HG03442 (cell line): ENCODE measurements around the gene CCSER1.
"Not testable (repeated sequence)": the region's sequence is repeated elsewhere in the genome, so short reads cannot be mapped to it uniquely, and the experiment has no call there.

Experiments used
- ATAC-seq: cut with Tn5 transposase; IDR thresholded peaks from one replicate; pipeline ENCODE4 v1.9.1; 2021; ENCODE audit warnings: mild to moderate bottlenecking, moderate library complexity; ENCODE audit not compliant: unreplicated experiment

The CCSER1 gene

DNA sequence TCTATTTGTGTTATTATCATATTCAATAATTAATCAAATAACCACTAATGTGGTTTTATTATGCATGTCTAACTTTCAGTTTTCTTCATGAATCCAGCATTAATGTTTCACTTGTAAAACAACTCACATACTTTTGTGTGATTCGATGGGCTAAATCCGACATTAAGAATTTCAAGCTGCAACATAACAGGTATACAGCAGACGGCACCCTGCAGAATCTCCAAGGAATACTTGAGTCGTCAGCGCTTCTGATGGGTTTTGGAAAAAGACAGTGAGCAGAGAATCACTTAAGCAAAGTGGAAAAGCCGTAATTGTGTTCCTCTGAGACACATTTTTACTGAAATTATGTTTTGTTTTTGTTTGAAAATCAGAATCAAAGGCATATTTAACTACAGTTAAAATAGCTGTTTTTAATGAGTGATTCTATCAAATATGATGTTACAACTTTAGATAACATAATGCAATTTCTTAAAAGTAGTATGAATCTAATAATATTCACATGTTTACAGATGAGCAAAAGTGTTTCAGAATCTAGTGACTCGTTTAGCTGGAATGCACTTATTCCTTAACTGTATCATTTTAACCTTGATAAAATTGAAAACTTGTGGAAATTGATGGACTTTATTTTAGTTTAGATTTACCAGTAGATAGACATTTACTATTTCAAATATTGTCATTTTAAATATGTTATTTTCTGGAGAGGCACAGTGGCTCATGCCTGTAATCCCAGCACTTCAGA is 514.8 kb downstream of the CCSER1 start:
- ATAC-seq, result no peak

DNA sequence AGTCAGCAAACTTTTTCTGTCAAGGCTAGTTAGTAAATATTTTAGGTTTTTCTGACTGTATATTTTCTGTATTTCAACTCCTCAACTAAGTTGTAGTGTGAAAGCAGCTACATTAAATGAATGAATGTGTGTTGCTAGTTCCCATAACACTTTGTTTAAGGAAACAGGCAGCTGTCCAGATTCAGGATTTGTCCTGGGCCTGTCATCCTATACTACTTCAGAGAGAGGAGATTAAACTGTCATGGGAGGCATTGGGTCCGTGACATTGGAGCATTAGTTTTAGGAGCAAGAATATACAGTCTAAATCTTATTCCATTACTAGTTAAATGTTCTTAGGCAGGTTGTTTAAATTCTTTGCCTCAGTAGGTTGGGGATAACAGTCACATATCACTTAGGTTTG is 516.0 kb downstream of the CCSER1 start:
- ATAC-seq, result no peak

DNA sequence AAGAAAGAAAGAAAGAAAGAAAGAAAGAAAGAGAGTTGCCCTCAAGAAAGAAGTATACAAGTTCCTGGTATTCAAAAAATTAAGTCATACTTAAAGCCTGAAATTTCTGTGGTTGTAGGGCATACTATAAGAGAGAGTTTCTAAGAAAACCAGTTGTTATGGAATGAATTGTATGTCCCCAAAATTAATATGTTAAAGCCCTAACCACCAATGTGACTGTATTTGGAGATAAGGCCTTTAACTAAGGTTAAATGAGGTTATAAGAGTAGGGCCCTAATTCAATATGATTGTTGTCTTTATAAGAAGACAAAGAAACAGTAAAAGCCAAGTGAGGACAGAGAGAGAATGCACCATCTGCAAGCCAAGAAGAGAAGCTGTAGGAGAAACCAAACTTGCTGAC is 521.1 kb downstream of the CCSER1 start:
- no peak for ATAC-seq

DNA sequence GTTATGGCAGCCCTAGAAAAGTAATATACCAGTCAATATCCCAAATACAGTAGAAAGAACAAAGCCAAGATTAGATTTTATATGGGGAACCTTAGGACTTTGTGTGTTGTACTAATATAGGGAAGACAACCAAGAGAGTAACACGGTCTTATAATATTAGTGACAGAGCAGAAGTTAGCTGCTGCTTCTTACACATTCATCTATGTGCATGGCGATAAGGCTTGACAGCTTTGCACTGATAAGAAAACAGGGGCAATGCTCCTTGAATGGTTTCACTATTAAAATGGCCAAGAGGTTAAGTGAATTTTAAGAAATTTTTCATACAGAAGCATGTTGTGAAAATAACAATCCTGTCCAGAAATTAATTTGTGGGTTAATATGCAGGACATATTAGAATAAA is 521.6 kb downstream of the CCSER1 start:
- no peak for ATAC-seq

DNA sequence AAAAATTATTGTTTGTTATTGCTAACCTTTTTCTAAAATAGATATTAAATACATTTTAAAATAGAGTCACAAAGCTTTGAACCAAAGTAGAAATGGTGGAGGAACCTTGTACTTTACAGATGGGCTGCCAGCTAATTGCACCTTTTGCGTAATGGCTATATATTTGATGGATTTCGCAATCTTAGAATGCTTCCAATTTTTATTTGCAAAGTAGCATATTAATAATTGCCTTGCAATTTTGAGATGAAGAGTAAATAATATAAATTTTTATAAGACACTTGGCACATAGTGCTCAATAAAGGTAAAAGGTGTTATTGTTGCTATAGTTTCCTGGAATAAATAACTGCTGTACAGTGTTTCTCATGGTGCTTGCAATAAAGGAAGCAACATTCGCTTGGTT is 533.5 kb downstream of the CCSER1 start:
- no peak for ATAC-seq

DNA sequence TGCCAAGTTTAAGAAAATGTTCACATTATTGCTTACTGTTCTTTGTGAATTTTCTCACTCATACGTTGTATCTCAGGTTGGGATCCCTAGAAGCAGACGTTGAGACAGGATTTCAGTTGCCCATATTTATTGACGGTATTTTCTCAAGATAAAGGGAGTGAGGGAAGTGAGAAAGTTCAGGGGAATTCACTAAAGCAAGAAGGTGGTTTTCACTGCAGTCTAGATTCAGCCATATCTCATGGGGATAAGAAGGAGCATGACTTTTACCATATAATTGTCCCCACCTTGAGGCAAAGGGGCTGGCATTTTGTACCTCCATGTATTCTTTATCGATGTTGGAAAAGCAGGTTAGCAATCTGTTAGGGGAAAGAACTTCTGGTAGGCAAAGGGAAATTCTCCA is 543.0 kb downstream of the CCSER1 start:
- no peak for ATAC-seq

DNA sequence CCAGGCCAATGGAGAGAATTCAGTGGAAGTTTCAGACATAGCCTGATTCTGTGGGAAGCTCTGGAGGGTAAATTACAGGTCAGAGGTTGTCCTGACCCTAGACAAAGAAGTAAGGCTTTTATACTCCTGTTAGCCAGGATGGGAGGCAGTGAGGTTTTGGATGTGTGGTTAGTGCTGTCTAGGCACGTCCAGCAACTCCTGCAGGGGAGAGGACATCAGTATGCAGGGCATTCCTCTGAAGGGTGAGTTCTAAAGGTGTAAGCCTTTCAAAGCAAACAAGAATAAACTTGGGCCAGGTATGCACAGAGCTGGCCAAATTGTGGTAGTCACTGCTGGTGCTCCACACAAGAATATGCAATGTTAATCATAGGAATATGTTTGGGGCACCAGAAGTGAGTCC is 562.5 kb downstream of the CCSER1 start:
- ATAC-seq, result no peak

DNA sequence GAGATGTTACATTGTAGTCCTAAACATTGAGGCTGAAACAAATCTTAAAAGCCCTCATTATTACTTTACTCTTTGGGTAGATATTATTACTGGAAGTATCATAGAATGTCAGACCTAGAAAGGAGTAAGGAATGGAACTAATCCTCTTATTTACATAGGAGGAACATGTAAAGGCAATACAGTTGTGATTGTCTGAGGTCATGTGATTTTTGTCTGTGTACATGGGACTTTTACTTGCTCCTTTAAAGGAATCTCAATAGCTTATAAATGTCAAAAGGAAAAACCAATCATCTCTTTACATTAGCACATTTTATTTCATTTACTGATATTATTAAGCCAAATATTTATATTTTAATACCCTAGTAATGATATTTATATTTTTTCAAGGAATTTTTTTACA is 568.2 kb downstream of the CCSER1 start:
- no peak for ATAC-seq

DNA sequence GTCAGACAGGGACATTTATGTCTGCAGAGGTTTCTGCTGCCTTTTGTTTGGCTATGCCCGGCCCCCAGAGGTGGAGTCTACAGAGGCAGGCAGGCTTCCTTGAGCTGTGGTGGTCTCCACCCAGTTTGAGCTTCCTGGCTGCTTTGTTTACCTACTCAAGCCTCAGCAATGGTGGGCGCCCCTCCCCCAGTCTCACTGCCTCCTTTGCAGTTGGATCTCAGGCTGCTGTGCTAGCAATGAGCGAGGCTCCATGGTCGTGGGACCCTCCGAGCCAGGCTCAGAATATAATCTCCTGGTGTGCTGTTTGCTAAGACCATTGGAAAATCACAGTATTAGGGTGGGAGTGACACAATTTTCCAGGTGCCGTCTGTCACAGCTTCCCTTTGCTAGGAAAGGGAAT is 578.3 kb downstream of the CCSER1 start:
- ATAC-seq, result not testable (repeated sequence)

DNA sequence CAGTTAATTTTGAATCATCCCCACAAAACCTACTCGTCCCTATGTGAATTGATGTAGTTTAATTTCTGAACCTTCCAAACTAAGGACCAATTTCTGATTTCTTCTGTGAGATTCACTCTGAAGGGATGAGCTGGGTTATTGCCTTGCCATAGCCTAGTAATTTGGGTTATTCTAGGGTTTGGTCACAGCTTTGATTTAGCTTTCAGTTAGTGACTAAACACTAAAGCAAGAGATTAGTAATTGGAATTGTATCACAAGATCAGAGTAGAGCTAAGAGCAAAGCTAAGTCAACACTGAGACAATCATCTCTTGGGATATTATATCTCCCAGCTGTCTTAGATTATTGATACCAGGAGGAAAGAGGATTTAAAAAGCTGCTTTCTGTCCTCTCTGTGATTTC is 588.0 kb downstream of the CCSER1 start:
- no peak for ATAC-seq

DNA sequence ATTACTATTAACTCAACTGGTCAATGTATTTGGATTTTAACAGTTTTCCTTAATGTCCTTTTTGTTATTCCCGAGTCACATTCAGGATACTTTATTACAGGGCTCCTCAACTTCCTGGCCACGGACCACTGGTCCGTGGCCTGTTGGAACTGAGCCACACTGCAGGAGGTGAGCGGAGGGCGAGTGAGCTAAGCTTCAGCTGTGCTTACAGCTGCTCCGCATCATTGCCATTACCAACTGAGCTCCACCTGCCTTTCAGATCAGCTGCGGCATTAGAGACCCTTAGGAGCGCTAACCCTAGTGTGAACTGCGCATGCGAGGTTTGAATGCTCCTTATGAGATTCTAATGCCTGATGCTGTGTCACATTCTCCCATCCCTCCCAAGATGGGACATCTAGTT is 591.7 kb downstream of the CCSER1 start:
- no peak for ATAC-seq

DNA sequence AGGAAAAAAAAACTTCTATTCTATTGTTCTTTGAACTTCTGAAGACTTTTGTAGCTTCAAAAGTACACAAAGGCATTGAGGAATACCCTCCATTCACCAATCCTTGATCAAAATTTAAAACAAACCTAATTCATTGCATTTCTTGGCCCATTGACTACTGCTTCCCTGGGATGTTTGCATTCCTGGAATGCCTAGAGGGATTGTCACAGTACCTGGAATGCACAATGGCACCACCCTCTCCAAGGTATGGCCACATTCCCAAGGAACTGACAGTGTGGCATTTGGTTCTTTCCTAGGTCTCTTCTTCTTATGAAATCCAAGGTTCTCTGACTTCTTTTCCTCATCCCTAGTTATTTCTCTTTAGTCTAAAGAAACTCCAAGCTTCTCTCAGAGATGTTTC is 600.7 kb downstream of the CCSER1 start:
- ATAC-seq, result no peak

DNA sequence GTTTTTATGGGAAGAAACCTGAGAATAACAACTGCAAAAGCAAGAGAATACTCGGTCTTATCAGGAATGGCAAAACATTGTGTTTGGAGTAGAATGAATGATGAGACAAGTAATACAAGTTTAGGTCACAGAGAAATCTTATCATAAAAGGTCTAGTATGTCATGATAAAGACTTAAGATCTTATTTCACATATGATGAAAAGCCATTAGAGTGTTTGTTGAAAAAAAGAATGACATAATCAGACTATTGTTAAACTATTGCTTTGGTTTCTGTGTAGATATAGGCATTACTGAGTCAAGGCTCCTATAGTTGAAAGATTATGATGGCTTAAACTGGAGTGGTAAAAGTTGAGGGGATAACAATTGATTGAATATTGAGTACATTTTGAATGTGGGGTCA is 603.6 kb downstream of the CCSER1 start:
- no peak for ATAC-seq

DNA sequence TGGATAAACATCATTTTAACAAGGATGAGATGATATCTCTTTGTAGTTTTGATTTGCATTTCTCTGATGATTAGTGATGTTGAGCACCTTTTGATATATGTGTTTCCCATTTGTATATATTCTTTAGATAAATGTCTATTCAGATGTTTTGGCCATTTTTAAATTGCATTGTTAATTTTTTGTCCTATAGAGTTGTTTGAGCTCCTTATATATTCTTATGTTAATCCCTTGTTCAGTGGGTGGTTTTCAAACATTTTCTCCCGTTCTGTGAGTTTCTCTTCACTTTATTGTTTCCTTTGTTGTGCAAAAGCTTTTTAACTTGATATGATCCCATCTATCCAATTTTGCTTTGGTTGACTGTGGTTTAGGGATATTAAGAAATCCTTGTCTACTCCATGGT is 606.0 kb downstream of the CCSER1 start:
- no peak for ATAC-seq

DNA sequence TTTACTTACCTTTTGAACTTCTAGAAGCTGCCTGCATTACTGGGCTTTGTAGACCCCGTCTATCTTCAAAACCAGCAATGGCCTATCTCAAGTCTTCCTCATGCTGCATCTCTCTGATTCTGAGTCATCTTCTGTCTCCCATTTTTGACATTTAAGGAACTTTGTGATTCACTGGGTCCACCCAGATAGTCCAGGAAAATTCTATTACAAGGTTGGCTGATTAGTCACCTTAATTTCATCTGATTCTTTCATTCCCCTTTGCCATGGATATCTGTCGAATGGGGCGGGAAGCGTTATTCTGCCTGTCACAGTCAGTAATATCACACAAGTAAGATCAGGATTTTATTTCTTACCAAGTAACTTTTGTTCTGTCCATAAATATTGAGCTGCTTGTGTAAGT is 618.0 kb downstream of the CCSER1 start:
- no peak for ATAC-seq

DNA sequence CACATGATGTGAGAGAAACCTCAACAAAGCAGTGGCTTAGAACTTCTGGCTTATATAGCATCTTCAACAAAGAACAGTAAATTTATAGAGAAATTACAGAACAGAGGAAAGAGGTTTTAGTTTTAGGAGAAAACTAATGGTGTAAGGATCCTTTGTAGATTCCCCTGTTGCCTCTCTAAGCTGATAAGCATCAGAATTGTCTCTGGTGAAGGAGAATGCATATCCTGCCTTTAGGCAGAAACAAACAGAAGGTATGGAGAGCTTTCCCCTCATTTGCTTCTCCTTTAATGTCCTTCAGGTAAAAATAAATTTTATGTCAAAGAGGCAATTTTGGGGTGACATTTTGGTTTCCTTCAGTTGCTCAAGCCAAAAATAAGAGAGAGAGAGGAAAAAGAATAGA is 625.9 kb downstream of the CCSER1 start:
- ATAC-seq, result no peak

DNA sequence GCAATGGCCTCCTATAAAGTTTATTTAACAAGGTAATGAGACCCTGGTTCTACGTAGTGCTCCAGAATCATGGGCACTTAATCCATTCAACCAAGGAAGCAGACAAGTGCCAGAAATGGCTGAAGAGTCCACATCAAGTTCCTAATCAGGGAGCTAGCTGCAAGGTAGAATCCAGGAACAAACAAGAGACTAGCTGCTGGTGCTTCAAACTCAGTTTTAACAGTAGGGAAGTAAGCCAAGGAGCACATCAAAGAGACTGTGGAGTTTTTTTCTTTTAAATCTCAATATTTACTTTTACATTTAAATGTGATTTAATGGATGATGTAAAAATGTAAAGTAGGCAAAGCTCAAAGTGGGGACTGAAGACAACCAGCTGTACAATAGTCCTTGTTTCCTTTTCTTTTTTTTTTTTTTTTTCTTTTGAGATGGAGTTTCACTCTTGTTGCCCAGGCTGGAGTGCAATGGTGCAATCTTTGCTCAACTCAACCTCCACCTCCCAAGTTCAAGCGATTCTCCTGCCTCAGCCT is 630.4 kb downstream of the CCSER1 start:
- ATAC-seq, result no peak

DNA sequence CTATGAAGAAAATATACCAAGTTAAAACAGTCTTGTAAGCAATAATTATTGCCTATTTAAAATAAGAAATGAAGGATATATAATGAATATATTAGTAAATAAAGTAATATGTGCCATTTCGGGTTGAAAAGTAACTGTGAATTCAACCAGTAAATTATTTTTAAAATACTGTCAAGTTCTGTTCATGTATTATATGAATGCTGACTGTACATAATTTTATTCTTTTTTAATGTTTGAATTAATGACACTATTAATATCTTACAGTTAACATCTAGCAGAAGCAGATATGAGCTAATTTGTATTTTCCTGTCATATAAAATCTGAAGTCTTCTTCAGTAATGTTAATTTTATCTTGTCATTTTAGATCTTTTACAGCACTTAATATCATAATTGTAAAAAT is 632.9 kb downstream of the CCSER1 start:
- ATAC-seq, result no peak

DNA sequence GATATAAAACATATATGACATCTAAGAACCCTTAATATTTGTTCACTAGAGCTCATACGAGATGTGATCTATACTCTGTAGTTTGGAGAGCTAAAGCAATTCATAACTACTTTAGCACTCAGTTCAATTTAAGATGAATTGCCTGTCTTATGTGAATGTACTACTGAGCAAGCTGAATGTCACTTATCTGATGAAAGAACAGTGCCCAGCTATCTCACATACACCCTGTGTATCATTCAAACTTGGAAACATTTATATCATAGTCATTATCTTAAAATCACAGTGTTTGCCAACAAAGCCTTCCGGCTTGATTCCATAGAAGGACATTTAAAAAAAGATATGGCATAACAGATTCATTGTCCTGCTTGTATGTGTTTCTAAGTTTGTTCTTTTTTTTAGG is 639.6 kb downstream of the CCSER1 start:
- no peak for ATAC-seq

DNA sequence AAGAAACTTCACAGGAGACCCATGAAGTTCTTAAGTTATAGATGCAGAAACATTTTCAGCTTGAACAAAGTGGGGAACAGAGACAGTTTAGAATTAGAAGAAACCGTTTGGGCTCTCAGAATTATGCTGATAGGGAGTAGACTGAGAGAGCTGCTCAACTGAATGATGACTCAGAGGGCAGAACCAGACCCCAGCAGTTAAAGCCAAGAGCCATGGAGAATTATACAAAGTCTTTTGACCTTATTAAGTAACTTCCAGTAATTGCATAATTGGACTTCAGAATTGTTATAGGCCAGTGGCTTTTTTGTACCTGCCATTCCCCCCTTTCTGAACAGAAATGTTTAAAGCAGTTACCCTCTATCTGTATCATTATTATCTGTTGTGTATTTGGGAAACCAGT is 642.1 kb downstream of the CCSER1 start:
- ATAC-seq, result no peak

DNA sequence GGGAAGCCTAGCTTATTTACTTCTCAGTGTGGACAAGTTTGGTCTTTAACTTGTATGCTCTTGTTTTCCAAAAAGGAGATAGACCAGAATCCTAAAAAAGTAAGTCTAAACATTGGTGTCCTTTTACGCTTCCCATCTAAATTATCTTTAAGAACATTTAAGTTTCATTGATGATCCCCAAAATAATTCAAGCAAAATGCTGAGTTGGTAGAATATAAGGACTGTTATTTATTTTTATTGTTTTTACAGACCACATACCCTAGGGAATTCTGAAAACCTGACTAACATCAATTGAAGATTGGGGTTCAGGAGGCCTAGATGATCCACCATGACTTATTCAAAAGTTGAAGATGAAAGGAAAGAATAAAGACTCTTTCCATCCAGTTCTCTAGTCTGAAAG is 653.0 kb downstream of the CCSER1 start:
- ATAC-seq, result no peak

DNA sequence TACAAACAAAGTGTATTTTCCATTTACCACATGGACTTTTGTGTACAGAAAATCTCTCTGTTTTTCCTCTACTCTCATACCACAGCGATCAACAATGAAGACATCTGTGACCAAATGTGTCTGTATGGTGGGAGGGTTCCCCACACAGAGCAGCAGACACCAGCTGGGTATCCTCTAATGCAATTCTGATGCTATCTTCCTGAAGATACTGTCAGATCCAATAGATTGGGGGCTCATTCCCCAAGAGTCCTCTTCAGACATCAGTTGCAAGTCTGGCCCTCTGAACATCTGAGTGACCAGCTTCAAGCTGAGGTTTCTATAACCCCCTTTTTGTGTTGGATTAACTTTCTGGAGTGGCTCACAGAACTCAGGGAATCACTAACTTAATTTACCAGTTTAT is 659.4 kb downstream of the CCSER1 start:
- ATAC-seq, result no peak

DNA sequence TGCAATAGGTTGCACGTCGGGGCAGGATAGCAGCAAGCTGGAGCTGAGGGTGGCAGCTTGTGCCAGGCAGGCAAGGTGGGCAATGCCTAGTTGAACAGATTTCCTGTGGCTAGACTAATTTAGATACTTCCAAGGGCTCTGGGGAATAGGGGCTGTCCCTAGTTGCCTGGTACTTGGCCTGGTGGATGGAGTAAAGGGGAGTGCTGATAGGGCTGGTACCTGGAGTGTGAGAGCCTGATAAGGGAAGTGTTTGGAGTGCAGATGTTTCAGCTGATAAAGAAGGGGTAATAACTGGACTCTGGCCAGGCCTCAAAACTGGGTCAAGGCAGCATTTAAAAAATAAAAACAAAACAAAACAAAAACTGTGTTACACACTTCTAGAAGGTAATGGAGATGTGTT is 665.5 kb downstream of the CCSER1 start:
- ATAC-seq, result no peak
